Measurements from ENCODE around the gene SLC25A42. TPM values are rescaled to one million over a fixed set of nuclear protein-coding genes. Genes with fewer than 3 reads are reported as not detected.

Gene SLC25A42
- total RNA-seq, 1 donor: 9.1 TPM

DNA sequence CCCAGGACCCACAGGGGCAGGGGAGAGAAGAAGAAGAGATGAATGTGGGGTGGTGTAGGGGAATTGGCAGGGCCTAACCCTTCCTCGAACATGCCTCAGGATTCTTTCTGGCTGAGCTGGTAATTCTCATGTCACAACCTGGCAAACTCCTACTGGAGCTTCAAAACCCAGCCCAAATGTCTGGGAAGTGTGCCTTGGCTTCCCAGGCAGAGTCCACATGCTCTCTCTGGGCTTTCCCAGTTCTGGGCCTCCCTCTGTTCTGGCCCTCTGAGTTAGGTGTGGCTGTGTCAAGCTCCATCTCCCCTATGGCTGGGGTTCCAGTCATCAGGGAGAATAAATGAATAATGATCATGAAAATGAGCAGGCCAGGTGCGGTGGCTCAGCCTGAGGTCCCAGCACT, 85.6 kb downstream of the SLC25A42 start:
- H3K4me3 ChIP-seq (ENCODE audit: low read depth, low read length): no peak overlapping the region
- no peak for DNase-seq (ENCODE audit: low read depth)
- no peak for TF ChIP-seq CTCF (IDR thresholded peaks at IDR 0.05; ENCODE audit: insufficient read depth, low read depth, low read length)

- no peak overlapping the region for H3K4me3 ChIP-seq (ENCODE audit: low read depth, low read length)
- DNase-seq (ENCODE audit: low read depth): no peak
- no peak for TF ChIP-seq CTCF (IDR thresholded peaks at IDR 0.05; ENCODE audit: insufficient read depth, low read depth, low read length)
Measured at GRCh38 chr19:19151418-19151817, 87.6 kb downstream of the SLC25A42 start.

GRCh38 chr19:19152668-19153384, 89.0 kb downstream of the SLC25A42 start:
- DNase-seq (ENCODE audit: low read depth): no peak
- no peak for TF ChIP-seq CTCF (IDR thresholded peaks at IDR 0.05; ENCODE audit: insufficient read depth, low read depth, low read length)
- H3K4me3 ChIP-seq (ENCODE audit: low read depth, low read length): no peak overlapping the region

DNA sequence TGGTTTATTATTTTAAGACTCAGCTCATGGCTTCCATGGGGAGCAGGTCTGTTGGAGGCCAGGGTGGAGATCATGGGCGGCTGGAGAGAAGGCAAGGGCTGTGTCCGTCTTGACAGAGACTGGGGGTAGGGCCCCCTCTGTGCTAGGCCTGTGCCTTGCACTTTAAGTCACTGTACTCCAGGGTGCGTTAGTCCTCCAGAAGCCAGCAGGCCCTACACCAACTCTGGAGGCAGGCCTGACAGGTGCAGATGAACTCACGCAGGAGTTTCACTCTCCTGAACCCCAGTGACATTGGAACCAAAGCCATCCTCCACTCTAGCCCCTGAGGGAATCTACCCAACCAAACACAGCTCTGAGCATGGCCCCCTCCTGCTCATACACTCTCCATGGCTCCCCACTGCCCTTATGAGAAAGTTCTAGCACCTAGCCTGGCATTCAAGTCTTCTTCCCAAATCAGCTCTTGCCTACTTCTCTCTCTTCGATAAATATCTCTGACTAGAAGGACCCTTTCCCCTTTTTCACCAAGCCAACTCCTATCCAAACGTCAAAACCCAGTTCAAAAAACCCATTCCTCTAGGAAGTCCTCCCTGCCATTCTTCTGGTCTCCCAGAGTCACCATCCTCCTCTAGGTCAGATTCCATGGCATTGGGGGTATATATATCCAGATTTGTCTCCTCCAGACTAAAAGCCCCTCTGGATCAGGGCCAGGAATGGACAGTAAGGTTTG, 91.1 kb downstream of the SLC25A42 start:
- no peak for DNase-seq (ENCODE audit: low read depth)
- TF ChIP-seq CTCF (IDR thresholded peaks at IDR 0.05; ENCODE audit: insufficient read depth, low read depth, low read length): no peak
- no peak overlapping the region for H3K4me3 ChIP-seq (ENCODE audit: low read depth, low read length)

DNA sequence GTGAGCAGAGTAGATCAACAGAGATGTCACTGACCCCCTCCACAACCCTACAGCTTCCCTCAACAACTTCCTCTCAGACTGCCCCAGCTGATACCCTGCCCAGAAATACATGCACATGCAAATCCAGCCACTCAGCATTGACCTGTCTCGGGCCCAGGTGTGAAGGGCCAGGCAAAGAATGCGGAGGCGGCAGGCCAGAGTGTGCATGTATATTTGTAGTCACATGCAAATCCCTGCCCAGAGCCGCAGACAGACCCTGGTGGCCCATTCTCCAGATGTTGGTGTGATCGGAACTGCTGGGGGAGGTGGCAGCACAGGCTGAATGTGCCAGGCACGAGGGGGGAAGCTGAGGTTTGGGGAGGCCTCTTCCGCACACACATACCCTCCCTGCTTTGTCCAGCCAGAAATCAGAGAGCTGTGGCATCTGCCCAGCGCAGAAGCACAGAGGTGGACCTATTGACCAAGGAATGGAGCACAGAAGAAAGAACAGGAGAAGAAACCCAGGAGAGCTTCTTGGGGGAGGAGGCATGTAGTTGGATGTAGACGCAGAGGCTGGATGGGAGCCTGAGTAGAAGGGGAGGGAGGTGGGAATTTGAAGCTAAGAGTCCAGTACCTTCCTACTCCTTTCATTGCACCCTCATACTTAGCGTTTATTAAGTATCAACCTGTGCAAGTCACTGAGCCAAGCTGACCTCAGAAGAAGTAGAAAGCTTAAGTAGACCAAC, 91.9 kb downstream of the SLC25A42 start:
- DNase-seq (ENCODE audit: low read depth): no peak
- TF ChIP-seq CTCF (IDR thresholded peaks at IDR 0.05; ENCODE audit: insufficient read depth, low read depth, low read length): no peak
- H3K4me3 ChIP-seq (ENCODE audit: low read depth, low read length): no peak overlapping the region

DNA sequence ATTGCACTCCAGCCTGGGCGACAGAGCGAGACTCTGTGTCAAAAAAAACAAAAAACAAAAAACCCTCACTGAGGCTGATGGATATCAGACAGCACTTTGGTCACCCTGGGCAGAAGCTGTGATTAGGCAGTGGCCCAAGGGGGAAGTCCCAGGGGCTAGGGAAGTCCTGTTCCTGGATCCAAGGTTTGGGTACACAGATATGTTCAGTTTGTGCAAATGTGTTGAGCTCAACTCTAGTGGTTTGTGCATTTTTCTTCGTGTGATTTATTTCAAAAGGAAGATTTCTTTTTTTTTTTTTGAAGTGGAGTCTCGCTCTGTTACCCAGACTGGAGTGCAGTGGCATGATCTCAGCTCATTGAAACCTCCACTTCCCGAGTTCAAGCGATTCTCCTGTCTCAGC, 94.0 kb downstream of the SLC25A42 start:
- no peak for DNase-seq (ENCODE audit: low read depth)
- H3K4me3 ChIP-seq (ENCODE audit: low read depth, low read length): no peak overlapping the region
- TF ChIP-seq CTCF (IDR thresholded peaks at IDR 0.05; ENCODE audit: insufficient read depth, low read depth, low read length): no peak
